Measurements from ENCODE around the gene SUPT7L. TPM values are rescaled to one million over a fixed set of nuclear protein-coding genes. Genes with fewer than 3 reads are reported as not detected.
A peak's percentile ranks its signal among the peaks of the same experiment; 100 is the strongest.
"Not testable (repeated sequence)": the region's sequence is repeated elsewhere in the genome, so short reads cannot be mapped to it uniquely, and the experiment has no call there.

The SUPT7L gene
- total RNA-seq, 2 experiments from 2014 or later: 36.5 to 37.2 TPM

DNA sequence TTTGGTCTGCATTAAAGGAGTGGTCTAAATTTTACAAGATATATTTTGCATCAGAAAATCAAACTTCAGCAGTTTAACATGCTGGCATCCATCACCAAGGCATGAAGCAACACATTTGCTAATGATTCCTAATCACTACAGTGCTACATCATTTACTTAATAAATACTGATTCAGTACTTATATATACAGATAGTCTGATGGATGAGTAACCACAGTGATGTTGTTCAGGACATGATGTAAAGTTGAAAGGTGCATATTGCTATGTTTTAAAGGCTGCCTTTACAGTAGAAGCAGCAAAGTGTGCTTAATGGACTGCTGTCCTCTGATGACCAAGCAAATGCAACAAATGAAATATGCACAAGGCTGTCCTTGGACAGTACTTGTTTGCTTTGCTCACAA, 11.1 kb downstream of the SUPT7L start:
- DNase-seq: no peak
- Mint-ChIP-seq H3K4me3 (no peak overlapping the region), H3K9me3 (no peaks in the 10 kb centered on the region), H3K36me3 (ENCODE audit: low read depth) (peaks cover 76% of the 10 kb centered on the region), H3K27ac (no peak overlapping the region), H3K4me1 (peaks cover 18% of the 10 kb centered on the region), H3K27me3 (no peaks in the 10 kb centered on the region)
- POLR2A ChIA-PET: interaction anchor here (0.7 to 1.1 kb wide), 2 partner anchors 11 to 13 kb away, joined by 3 read pairs; partner anchors contain the start of genes SLC4A1AP and SUPT7L
- CTCF ChIA-PET: interaction anchor here (1.1 kb wide), 1 partner anchor 31 kb away, joined by 3 read pairs; no protein-coding TSS in a partner anchor

DNA sequence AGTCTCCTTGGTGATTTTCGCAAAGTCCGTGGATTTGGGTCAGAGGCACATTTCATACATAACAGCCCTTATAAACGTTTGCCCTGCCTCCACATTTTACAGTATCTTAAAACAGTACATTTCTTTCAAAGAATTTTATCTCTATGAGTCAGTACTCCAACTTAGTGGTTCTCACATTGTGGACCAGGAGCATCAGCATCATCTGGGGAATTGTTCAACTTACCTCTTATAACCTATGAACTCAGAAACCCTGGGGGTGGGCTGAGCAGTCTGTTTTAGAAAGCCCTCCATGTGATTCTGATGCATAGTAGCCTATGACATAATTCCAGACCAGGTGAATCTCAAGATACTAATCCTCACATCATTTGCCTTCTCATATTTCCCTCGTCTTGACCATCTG, 12.4 kb downstream of the SUPT7L start:
- no peaks in the 10 kb centered on the region for H3K27me3 Mint-ChIP-seq
- peaks cover 18% of the 10 kb centered on the region for H3K4me1 Mint-ChIP-seq
- H3K27ac Mint-ChIP-seq: no peak overlapping the region
- no peak overlapping the region for H3K4me3 Mint-ChIP-seq
- H3K9me3 Mint-ChIP-seq: no peaks in the 10 kb centered on the region
- no peak for DNase-seq
- CTCF ChIA-PET: interaction anchor here (0.6 to 1.1 kb wide), 2 partner anchors 31 to 32 kb away, joined by 3 to 5 read pairs; no protein-coding TSS in a partner anchor
- POLR2A ChIA-PET: no interaction called here
- peaks cover 72% of the 10 kb centered on the region for H3K36me3 Mint-ChIP-seq (ENCODE audit: low read depth)

DNA sequence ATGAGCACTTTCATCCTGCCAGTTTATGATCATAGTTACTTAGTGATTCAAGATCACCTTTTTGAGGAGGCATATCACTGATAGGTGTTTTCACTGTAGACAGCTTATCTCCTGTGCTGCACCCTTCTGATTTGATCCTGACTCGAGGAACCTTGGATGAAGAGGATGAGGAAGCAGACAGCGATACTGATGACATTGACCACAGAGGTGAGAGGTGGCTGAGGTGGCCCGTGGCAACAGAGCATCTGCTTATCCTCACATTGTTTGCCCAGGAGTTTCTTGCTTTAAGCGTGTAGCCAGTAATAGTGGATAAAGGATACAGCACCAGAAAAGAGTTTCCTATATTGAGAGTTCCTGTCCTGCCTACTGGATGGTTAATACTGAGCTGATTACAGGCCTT, 15.7 kb downstream of the SUPT7L start:
- Mint-ChIP-seq H3K27me3 (no peaks in the 10 kb centered on the region), H3K9me3 (no peaks in the 10 kb centered on the region), H3K27ac (no peak overlapping the region), H3K36me3 (ENCODE audit: low read depth) (peaks cover 51% of the 10 kb centered on the region), H3K4me1 (peaks cover 4% of the 10 kb centered on the region), H3K4me3 (no peak overlapping the region)
- POLR2A ChIA-PET: interaction anchor here (0.7 to 2.5 kb wide), 3 partner anchors 9 to 62 kb away, joined by 3 to 7 read pairs (median 4); no protein-coding TSS in a partner anchor
- CTCF ChIA-PET: interaction anchor here (1.0 to 2.2 kb wide), 2 partner anchors 10 to 36 kb away, joined by 4 to 7 read pairs; no protein-coding TSS in a partner anchor
- no peak for DNase-seq

DNA sequence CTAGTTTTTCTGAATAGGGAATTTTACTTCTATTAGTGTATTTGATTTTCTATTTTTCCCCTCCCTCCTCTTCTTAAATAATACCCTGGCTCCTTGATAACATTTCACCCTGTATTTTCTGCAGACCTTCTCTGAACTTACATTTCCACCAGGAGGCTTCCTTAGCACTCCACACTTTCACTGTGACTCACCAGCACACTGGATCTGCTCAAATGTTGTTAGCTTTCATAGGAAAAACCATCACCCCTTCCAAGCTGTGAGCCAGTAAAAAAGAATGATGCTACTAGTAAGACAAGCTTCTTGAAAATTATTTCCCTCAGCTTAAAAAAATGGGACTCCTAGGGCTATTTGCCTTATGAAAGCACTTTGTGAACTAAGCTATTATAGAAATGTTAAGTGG, 16.1 kb downstream of the SUPT7L start:
- ChIA-PET POLR2A (interaction anchor here (1.1 to 1.2 kb wide), 3 partner anchors 9 to 62 kb away, joined by 3 to 6 read pairs (median 5); partner anchors contain the start of genes SLC4A1AP and SUPT7L), CTCF (interaction anchor here (0.6 to 2.2 kb wide), 2 partner anchors 36 to 155 kb away, joined by 3 to 7 read pairs; no protein-coding TSS in a partner anchor)
- H3K9me3 Mint-ChIP-seq: no peaks in the 10 kb centered on the region
- no peak overlapping the region for H3K27ac Mint-ChIP-seq
- no peak overlapping the region for H3K4me3 Mint-ChIP-seq
- peaks cover 49% of the 10 kb centered on the region for H3K36me3 Mint-ChIP-seq (ENCODE audit: low read depth)
- H3K4me1 Mint-ChIP-seq: no peaks in the 10 kb centered on the region
- no peaks in the 10 kb centered on the region for H3K27me3 Mint-ChIP-seq
- DNase-seq: no peak

GRCh38 chr2:27645197-27645596, 18.2 kb downstream of the SUPT7L start:
- Mint-ChIP-seq H3K4me3 (no peak overlapping the region), H3K27me3 (no peaks in the 10 kb centered on the region), H3K4me1 (no peaks in the 10 kb centered on the region), H3K9me3 (no peaks in the 10 kb centered on the region), H3K36me3 (ENCODE audit: low read depth) (peaks cover 54% of the 10 kb centered on the region), H3K27ac (no peak overlapping the region)
- ChIA-PET CTCF (no interaction called here), POLR2A (no interaction called here)
- no peak for DNase-seq

DNA sequence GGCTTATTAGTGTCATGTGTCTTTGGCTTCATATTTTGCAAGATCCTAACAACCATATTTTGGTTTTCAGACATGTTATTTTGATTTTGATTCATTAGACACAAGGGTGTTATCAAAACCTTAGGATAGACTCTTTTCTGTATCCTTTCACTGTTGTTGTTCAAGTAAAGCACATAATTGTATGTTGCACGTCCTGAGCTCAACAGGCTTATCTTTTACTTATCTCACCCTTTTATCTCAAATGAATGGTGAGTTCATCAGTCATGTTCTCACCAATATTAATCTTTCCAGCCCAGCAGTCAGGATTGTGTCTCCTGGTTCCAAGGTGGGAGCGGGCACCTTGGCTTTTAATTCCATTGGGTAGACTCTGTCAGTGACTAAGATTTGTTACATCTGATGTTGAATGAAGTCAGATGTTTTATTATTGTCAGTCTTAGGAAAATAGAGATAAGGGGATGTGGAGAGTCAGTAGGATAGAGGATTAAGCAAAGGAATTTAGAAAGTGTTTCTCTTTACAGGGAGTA, 22.6 kb downstream of the SUPT7L start:
- Mint-ChIP-seq H3K4me1 (peaks cover 29% of the 10 kb centered on the region), H3K27me3 (no peaks in the 10 kb centered on the region), H3K36me3 (ENCODE audit: low read depth) (peaks cover 58% of the 10 kb centered on the region), H3K27ac (no peak overlapping the region), H3K9me3 (no peaks in the 10 kb centered on the region), H3K4me3 (no peak overlapping the region)
- no peak for DNase-seq
- ChIA-PET POLR2A (no interaction called here), CTCF (no interaction called here)

DNA sequence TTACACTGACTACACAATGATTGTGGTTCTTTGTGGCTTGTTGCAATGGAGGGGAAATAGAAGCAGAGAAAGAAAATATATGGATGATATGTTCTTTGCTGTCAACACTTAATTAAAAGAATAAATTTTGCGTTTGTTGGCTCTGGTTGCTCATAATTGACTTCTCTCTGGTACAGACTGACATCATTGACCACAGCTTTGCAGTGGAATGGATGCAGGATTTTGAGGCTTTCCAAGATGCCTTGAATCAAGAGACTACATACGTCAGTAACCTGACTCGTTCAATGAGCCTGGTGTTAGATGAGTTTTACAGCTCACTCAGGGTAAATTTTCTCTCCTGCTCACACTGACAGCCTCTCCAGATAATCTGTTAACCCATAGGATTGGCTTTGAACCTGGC, 24.7 kb downstream of the SUPT7L start:
- H3K4me3 Mint-ChIP-seq: peak overlapping the region; percentile 14
- H3K36me3 Mint-ChIP-seq (ENCODE audit: low read depth): peaks cover 70% of the 10 kb centered on the region
- H3K9me3 Mint-ChIP-seq: no peaks in the 10 kb centered on the region
- peaks cover 34% of the 10 kb centered on the region for H3K4me1 Mint-ChIP-seq
- ChIA-PET POLR2A (interaction anchor here (0.6 to 2.4 kb wide), 13 partner anchors 8 to 209 kb away, joined by 3 to 37 read pairs (median 4); partner anchors contain the start of genes CCDC121, GPN1, SLC4A1AP and SUPT7L), CTCF (interaction anchor here (0.9 to 2.0 kb wide), 3 partner anchors 9 to 45 kb away, joined by 3 to 9 read pairs (median 3); no protein-coding TSS in a partner anchor)
- peak overlapping the region; percentile 87 for H3K27ac Mint-ChIP-seq
- DNase-seq: no peak
- no peaks in the 10 kb centered on the region for H3K27me3 Mint-ChIP-seq

DNA sequence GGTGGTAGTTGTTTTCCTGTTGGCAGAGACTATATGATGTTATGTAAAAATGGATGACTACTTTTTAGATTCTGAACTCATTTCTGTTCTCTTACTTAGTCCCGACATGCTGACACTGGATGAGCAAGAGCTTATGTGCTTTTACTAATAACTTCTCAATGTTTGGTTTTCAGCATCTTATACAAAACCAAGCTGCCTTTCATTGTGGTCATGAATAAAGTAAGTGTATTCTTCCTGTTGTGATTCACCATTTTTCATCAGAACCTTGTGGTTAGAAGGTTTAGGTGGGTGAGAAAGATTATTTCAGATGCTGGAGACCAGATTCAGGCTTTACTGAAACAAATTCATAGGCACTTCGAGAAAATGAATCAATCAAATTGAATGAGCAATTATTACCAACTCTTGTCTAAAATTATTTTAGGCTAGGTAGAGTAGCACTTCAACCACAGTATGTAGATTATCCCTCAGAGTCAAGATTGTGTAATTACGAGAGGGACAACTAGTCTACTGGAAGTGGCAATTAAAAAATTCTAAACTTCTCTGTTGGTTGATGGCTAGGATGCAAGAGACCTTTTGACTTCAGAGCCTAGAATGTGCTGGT, 25.3 kb downstream of the SUPT7L start:
- Mint-ChIP-seq H3K36me3 (ENCODE audit: low read depth) (peaks cover 68% of the 10 kb centered on the region), H3K4me1 (peaks cover 34% of the 10 kb centered on the region), H3K27ac (peak overlapping the region; percentile 87), H3K9me3 (no peaks in the 10 kb centered on the region), H3K4me3 (peak overlapping the region; percentile 14), H3K27me3 (no peaks in the 10 kb centered on the region)
- CTCF ChIA-PET: interaction anchor here (0.6 to 2.0 kb wide), 4 partner anchors 9 to 46 kb away, joined by 3 to 9 read pairs (median 3); no protein-coding TSS in a partner anchor
- no peak for DNase-seq
- POLR2A ChIA-PET: interaction anchor here (0.9 to 2.4 kb wide), 10 partner anchors 9 to 210 kb away, joined by 3 to 37 read pairs (median 4); partner anchors contain the start of genes CCDC121, GPN1, NRBP1 and SLC4A1AP

DNA sequence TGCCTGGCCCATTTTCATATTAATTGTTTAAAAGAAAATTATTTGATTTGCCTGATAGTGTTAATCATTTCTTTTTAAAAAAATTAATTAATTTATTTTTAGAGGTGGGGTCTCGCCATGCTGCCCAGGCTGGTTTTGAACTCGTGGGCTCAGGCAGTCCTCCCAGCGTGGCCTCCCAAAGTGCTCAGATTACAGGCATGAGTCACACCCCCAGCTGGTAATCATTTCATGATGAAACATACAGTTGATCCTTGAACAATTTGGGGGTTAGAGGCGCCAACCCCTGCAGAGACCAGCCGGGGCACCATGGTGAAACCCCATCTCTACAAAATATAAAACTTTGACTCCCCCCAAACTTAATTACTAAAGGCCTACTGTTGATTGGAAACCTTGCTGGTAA, 26.6 kb downstream of the SUPT7L start:
- no peaks in the 10 kb centered on the region for H3K9me3 Mint-ChIP-seq
- H3K27me3 Mint-ChIP-seq: no peaks in the 10 kb centered on the region
- H3K36me3 Mint-ChIP-seq (ENCODE audit: low read depth): peaks cover 72% of the 10 kb centered on the region
- ChIA-PET CTCF (no interaction called here), POLR2A (no interaction called here)
- no peak for DNase-seq
- no peak overlapping the region for H3K27ac Mint-ChIP-seq
- peaks cover 38% of the 10 kb centered on the region for H3K4me1 Mint-ChIP-seq
- no peak overlapping the region for H3K4me3 Mint-ChIP-seq

DNA sequence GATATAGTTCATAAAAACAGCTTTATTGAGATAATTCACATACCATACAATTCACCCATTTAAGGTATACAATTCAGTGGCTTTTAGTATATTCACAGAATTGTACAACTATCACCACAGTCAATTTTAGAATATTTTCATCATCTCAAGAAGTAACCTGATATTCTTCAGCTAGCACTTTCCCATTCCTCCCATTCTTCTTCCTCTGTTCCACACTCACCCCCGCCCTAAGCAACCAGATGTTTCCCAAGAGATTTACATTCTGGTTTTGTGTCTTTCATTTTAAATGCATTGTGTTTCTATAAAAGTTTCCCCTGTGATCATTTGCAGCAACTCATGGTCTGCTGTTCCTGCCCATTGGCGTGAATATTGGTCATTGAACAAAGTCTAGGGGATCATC, 29.1 kb downstream of the SUPT7L start:
- no peak overlapping the region for H3K4me3 Mint-ChIP-seq
- DNase-seq: no peak
- POLR2A ChIA-PET: no interaction called here
- peaks cover 65% of the 10 kb centered on the region for H3K36me3 Mint-ChIP-seq (ENCODE audit: low read depth)
- peaks cover 44% of the 10 kb centered on the region for H3K4me1 Mint-ChIP-seq
- H3K27ac Mint-ChIP-seq: no peak overlapping the region
- H3K9me3 Mint-ChIP-seq: no peaks in the 10 kb centered on the region
- H3K27me3 Mint-ChIP-seq: no peaks in the 10 kb centered on the region
- CTCF ChIA-PET: no interaction called here

DNA sequence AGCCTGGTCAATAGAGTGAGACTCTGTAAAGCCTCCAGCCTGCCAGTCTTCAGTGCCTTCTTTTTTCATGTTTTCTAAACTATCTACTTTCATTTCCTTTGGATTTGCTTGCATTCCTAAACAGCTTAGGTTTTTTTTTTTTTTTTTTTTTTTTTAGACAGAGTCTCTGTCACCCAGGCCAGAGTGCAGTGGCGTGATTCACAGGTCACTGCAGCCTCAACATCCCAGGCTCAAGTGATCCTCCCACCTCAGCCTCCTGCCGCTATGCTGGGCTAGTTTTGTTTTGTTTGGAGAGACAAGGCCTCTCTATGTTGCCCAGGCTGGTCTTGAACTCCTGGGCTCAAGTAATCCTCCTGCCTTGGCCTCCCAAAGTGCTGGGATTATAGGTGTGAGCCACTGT, 33.2 kb downstream of the SUPT7L start:
- H3K9me3 Mint-ChIP-seq, H3K4me3 Mint-ChIP-seq, DNase-seq, H3K27me3 Mint-ChIP-seq, H3K27ac Mint-ChIP-seq, CTCF ChIA-PET: not testable (repeated sequence)
- H3K36me3 Mint-ChIP-seq (ENCODE audit: low read depth): peaks cover 40% of the 10 kb centered on the region
- POLR2A ChIA-PET: interaction anchor here (0.5 kb wide), 1 partner anchor 52 kb away, joined by 4 read pairs; no protein-coding TSS in a partner anchor
- peaks cover 18% of the 10 kb centered on the region for H3K4me1 Mint-ChIP-seq

DNA sequence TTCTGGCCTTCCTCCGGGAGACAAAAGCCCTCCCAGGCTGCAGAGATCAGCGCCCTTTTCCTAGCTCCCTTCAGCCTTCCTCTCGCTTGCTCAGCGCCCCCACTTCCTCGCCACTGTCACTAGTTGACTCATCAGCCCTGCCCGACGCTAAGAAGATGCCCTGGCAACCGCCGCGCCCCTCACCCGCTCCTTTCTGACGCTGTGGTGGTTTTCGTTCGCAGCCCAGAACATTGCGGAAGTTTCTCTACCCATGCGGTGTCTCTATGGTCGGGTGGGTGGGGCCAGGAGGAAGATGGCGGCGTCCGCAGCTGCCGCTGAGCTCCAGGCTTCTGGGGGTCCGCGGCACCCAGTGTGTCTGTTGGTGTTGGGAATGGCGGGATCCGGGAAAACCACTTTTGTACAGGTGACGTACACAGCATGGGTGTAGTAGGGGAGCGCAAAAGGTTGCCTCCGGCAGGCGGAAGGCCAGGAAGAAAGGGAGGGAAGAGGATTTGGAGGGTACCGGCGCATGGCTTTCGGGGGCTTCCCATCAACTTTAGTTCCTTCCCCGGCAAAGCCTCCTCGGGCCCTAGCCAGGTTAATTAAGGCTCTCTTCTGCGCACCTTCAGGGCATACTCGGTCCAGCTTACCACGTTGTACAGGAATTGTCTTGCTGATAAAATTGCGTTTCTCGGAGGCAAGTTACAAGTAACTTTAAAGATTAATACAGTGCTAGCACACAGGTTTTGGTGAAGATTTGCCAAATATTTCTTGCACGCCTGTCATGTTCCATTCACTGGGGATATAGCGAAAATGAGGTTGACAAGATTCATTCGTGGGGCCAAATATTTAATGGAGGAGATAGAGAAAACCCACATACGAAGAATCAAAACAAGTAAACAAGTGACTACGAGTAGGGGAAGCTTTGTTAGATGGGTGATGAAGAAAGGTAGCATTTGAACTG, 34.4 kb downstream of the SUPT7L start, which contains the start of the genes CCDC121 and GPN1:
TSS of gene CCDC121 (minus strand) at position 246 of the 943 bp plus-strand sequence. CDS start 1,213 bp downstream, outside the sequence.
TSS of gene GPN1 (plus strand) at position 284 of the 943 bp plus-strand sequence. CDS start at position 293, 9 bp downstream.
- H3K36me3 Mint-ChIP-seq (ENCODE audit: low read depth): peaks cover 36% of the 10 kb centered on the region
- no peaks in the 10 kb centered on the region for H3K27me3 Mint-ChIP-seq
- peak; percentile 98 for DNase-seq
- ChIA-PET CTCF (interaction anchor here (0.6 to 2.5 kb wide), 8 partner anchors 9 to 258 kb away, joined by 3 to 9 read pairs (median 3); partner anchors contain the start of genes SLC4A1AP and SUPT7L), POLR2A (interaction anchor here (0.5 to 3.6 kb wide), 16 partner anchors 10 to 257 kb away, joined by 3 to 37 read pairs (median 8); partner anchors contain the start of genes NRBP1, PPM1G, SLC4A1AP and SNX17)
- no peak within 1 kb of the TSS for H3K4me3 Mint-ChIP-seq
- H3K27ac Mint-ChIP-seq: no peak within 1 kb of the TSS
- no peaks in the 10 kb centered on the region for H3K9me3 Mint-ChIP-seq
- peaks cover 16% of the 10 kb centered on the region for H3K4me1 Mint-ChIP-seq
